ENCODE measurements around the gene FYN. TPM values are rescaled to one million over a fixed set of nuclear protein-coding genes. Genes with fewer than 3 reads are reported as not detected.

FYN gene
- total and polyA plus RNA-seq, 2 of the 8 experiments (the other 6 are each of a cell fraction or from before 2014, with no cell fraction given): 46.8 to 97.2 TPM

DNA sequence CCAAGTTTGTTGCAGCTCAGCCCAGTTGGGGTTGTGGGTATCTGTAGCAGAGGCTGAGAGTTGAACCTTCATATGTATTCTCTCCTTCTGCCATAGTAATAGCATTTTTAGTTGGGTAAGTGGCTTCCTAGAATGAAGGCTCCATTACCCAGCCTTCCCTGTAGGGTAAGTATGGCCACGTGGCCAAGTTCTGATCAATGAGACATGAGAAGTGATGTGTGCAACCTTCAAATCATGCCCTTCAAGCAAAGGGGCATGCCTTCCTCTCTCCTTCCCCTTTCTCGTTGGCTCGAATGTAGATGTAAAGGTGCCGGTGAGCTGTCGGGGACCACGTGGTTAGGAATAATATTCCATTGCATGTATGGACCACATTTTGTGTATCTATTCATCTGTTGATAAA is 254.8 kb downstream of the FYN start (continued):
- TF ChIP-seq EGR1 (IDR thresholded peaks at IDR 0.05; ENCODE audit: borderline replicate concordance, low read depth, low read length) (no peak), CHD2 (IDR thresholded peaks at IDR 0.05; ENCODE audit: low read length) (no peak), CREB1 (IDR thresholded peaks at IDR 0.05) (no peak), TCF12 (IDR thresholded peaks at IDR 0.05; ENCODE audit: low read depth, low read length) (no peak), TEAD4 (IDR thresholded peaks at IDR 0.05; ENCODE audit: low read depth, low read length) (no peak)
